HL-60 (cell line): Measurements from ENCODE around the gene DYNLT4.

Experiments used
- DNase-seq, 2 experiments: peaks; one replicate each; pipeline ENCODE4 v3.0.0-alpha.2; 2010 to 2020; ENCODE audit warnings: low read depth in 1 of 2, low spot score in 1 of 2
- H3K27ac ChIP-seq: fragments of 250-450 bp; sonication (Bioruptor Pico); replicated peaks from 2 replicates; pipeline ENCODE4 v1.5.1; 2020; ENCODE audit warnings: mild to moderate bottlenecking, moderate library complexity
- H3K27me3 ChIP-seq: fragments of 250-450 bp; sonication (Bioruptor Pico); 2 replicates; pipeline ENCODE4 v1.5.1; 2021; ENCODE audit warnings: mild to moderate bottlenecking, moderate library complexity; ENCODE audit not compliant: insufficient read depth, poor library complexity, severe bottlenecking
- H3K4me3 ChIP-seq: replicated peaks from 2 replicates; pipeline ENCODE4 v1.5.1; 2011; ENCODE audit warnings: mild to moderate bottlenecking, control low read depth, low read length; ENCODE audit not compliant: insufficient read depth
- CTCF ChIP-seq: IDR thresholded peaks from one replicate; pipeline ENCODE4 v1.5.1; 2011; ENCODE audit warnings: low read length, control low read depth, inconsistent platforms; ENCODE audit not compliant: insufficient read depth
- GABPA ChIP-seq: IDR thresholded peaks from 2 replicates; pipeline ENCODE4 v1.6.1; 2012; ENCODE audit warnings: low read depth
- POLR2AphosphoS5 ChIP-seq: IDR thresholded peaks from 2 replicates; pipeline ENCODE4 v1.6.1; 2012; ENCODE audit warnings: low read depth
- REST ChIP-seq: IDR thresholded peaks from 2 replicates; pipeline ENCODE4 v1.6.1; 2012; ENCODE audit warnings: low read depth; ENCODE audit not compliant: insufficient replicate concordance
- SPI1 ChIP-seq: IDR thresholded peaks from 2 replicates; pipeline ENCODE4 v1.6.1; 2012; ENCODE audit warnings: low read depth, mild to moderate bottlenecking, borderline replicate concordance

The DYNLT4 gene

GRCh38 chr1:44828841-44829440, 21.8 kb upstream of the DYNLT4 start:
- H3K4me3 ChIP-seq = no peak overlapping the region
- H3K27ac ChIP-seq = peak overlapping the region; percentile 76
- TF ChIP-seq GABPA (no peak), SPI1 (no peak), CTCF (no peak), REST (no peak), POLR2AphosphoS5 (no peak)
- DNase-seq = no peak
- H3K27me3 ChIP-seq = no peaks in the 10 kb centered on the region

GRCh38 chr1:44828003-44828651, 21.0 kb upstream of the DYNLT4 start:
- TF ChIP-seq SPI1 (no peak), REST (no peak), GABPA (no peak), POLR2AphosphoS5 (no peak), CTCF (no peak)
- no peak for DNase-seq
- Histone ChIP-seq H3K27me3 (no peaks in the 10 kb centered on the region), H3K4me3 (no peak overlapping the region), H3K27ac (no peak overlapping the region)

- no peak for TF ChIP-seq SPI1
- TF ChIP-seq REST = no peak
- TF ChIP-seq POLR2AphosphoS5 = no peak
- TF ChIP-seq CTCF = no peak
- TF ChIP-seq GABPA = no peak
- peak overlapping the region; percentile 32; the same call in 1 of the 2 replicates for H3K27ac ChIP-seq
- no peaks in the 10 kb centered on the region for H3K27me3 ChIP-seq
- no peak for DNase-seq
- H3K4me3 ChIP-seq = no peak overlapping the region
Measured at GRCh38 chr1:44827197-44828002, 20.2 kb upstream of the DYNLT4 start.
